SK-N-DZ (cell line): ENCODE measurements around the gene NPFFR1.
"Not testable (repeated sequence)": the region's sequence is repeated elsewhere in the genome, so short reads cannot be mapped to it uniquely, and the experiment has no call there.

Experiments used
- DNase-seq: peaks from one replicate; pipeline ENCODE4 v3.0.0-alpha.2; 2015; ENCODE audit warnings: low spot score
- small RNA-seq, 2 experiments: library from RNA; depleted of rRNA; stranded (forward); fragments of <200 nt; gene quantifications; one replicate each; pipeline ENCODE3, GENCODE V24; 2014

The NPFFR1 gene

GRCh38 chr10:70223728-70224127 is 60.1 kb downstream of the NPFFR1 start:
- no peak for DNase-seq

GRCh38 chr10:70222811-70223447 is 60.9 kb downstream of the NPFFR1 start:
- not testable (repeated sequence) for DNase-seq

- no peak for DNase-seq
These were observed 61.4 kb downstream of the NPFFR1 start for GRCh38 chr10:70222340-70222794.

- no peak for DNase-seq
These were observed 62.8 kb downstream of the NPFFR1 start for GRCh38 chr10:70221030-70221429.

- no peak for DNase-seq
These were observed 70.9 kb downstream of the NPFFR1 start for GRCh38 chr10:70212879-70213278.

GRCh38 chr10:70212277-70212676 is 71.5 kb downstream of the NPFFR1 start:
- DNase-seq, result no peak

GRCh38 chr10:70206762-70207161 is 77.0 kb downstream of the NPFFR1 start:
- no peak for DNase-seq

- no peak for DNase-seq
These were observed 82.7 kb downstream of the NPFFR1 start for GRCh38 chr10:70201105-70201504.

GRCh38 chr10:70198696-70199466 is 84.9 kb downstream of the NPFFR1 start:
- no peak for DNase-seq

Small RNA genes within 50 kb of the gene (small RNA-seq; reads per million reads assigned to genes)
- 0 reads per million in 2 experiments for gene RPS25P9
